Adrenal gland (tissue), 5 donors: ENCODE results near the gene CHD3.

ENCODE experiments used
- POLR2A ChIP-seq, 2 donors: fragments of 450-650 bp; IDR thresholded peaks; one replicate each; pipeline ENCODE4 v1.6.1; 2017; ENCODE audit warnings: antibody characterized with exemption in 2 of 2, mild to moderate bottlenecking in 2 of 2, moderate library complexity in 1 of 2
- TF ChIP-seq, protein P1 (sequence below), 6 experiments: fragments of 450-650 bp in 4 of 6; fragments of 200-600 bp in 2 of 6; sonication (generic) in 1 of 6; IDR thresholded peaks; 1 replicate in 5 of 6; 2 replicates in 1 of 6; pipeline versions ENCODE4 v1.5.1 to v1.8.0; 2016 to 2021; ENCODE audit warnings: antibody characterized with exemption in 6 of 6, mild to moderate bottlenecking in 2 of 6, moderate library complexity in 1 of 6
- donor health status: DM: no; HTN: no; CAD: no.

DNA sequence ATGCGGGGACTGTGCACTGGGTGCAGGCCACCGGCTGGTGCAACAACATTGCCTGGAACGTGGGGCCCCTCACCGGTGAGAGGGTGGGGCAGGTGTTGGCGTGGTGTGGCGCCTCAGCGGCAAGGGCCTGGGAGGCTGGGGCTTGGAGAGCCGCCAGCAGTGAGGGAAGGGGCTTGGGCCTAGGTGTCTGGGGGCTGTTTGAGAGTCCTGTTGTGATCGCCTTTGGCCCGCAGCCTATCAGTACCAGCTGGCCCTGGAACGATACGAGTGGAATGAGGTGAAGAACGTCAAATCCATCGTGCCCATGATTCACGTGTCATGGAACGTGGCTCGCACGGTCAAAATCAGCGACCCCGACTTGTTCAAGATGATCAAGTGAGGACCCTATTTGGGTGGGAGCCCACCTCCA lies 36.3 kb upstream of the CHD3 start:
- TF ChIP-seq, protein P1, sequence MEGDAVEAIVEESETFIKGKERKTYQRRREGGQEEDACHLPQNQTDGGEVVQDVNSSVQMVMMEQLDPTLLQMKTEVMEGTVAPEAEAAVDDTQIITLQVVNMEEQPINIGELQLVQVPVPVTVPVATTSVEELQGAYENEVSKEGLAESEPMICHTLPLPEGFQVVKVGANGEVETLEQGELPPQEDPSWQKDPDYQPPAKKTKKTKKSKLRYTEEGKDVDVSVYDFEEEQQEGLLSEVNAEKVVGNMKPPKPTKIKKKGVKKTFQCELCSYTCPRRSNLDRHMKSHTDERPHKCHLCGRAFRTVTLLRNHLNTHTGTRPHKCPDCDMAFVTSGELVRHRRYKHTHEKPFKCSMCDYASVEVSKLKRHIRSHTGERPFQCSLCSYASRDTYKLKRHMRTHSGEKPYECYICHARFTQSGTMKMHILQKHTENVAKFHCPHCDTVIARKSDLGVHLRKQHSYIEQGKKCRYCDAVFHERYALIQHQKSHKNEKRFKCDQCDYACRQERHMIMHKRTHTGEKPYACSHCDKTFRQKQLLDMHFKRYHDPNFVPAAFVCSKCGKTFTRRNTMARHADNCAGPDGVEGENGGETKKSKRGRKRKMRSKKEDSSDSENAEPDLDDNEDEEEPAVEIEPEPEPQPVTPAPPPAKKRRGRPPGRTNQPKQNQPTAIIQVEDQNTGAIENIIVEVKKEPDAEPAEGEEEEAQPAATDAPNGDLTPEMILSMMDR (IDR thresholded peaks at IDR 0.05), result no peak
- no peak for TF ChIP-seq POLR2A (IDR thresholded peaks at IDR 0.05)
